Breast epithelium (tissue), 3 donors: ENCODE data around the gene SHMT1.

Experiments
- POLR2A ChIP-seq: fragments of 450-650 bp; IDR thresholded peaks from one replicate; pipeline ENCODE4 v1.6.1; 2016; ENCODE audit warnings: antibody characterized with exemption, mild to moderate bottlenecking, moderate library complexity
- TF ChIP-seq, protein P1 (sequence below), 3 donors: fragments of 450-650 bp; IDR thresholded peaks; one replicate each; pipeline ENCODE4 v1.5.1; 2016 to 2017; ENCODE audit warnings: antibody characterized with exemption in 3 of 3, mild to moderate bottlenecking in 3 of 3, moderate library complexity in 3 of 3

GRCh38 chr17:18378205-18378505 lies 14.8 kb upstream of the SHMT1 start:
- TF ChIP-seq, protein P1, sequence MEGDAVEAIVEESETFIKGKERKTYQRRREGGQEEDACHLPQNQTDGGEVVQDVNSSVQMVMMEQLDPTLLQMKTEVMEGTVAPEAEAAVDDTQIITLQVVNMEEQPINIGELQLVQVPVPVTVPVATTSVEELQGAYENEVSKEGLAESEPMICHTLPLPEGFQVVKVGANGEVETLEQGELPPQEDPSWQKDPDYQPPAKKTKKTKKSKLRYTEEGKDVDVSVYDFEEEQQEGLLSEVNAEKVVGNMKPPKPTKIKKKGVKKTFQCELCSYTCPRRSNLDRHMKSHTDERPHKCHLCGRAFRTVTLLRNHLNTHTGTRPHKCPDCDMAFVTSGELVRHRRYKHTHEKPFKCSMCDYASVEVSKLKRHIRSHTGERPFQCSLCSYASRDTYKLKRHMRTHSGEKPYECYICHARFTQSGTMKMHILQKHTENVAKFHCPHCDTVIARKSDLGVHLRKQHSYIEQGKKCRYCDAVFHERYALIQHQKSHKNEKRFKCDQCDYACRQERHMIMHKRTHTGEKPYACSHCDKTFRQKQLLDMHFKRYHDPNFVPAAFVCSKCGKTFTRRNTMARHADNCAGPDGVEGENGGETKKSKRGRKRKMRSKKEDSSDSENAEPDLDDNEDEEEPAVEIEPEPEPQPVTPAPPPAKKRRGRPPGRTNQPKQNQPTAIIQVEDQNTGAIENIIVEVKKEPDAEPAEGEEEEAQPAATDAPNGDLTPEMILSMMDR (IDR thresholded peaks at IDR 0.05) = no peak
- TF ChIP-seq POLR2A = no peak
